Trophoblast cell (in vitro differentiated cells and primary cell): ENCODE measurements around the gene MCOLN3. TPM values are rescaled to one million over a fixed set of nuclear protein-coding genes. Genes with fewer than 3 reads are reported as not detected.

Source experiments
- DNase-seq, 2 donors: peaks; one replicate each; pipeline ENCODE4 v3.0.0-alpha.2; 2016
- H2AFZ ChIP-seq: 2 replicates; pipeline ENCODE4 v1.6.1; 2013; ENCODE audit warnings: low read length, moderate library complexity, mild to moderate bottlenecking; ENCODE audit not compliant: insufficient read depth, poor library complexity
- H2AK5ac ChIP-seq: 2 replicates; pipeline ENCODE4 v1.6.1; 2013; ENCODE audit warnings: mild to moderate bottlenecking, low read length
- H2BK120ac ChIP-seq: 2 replicates; pipeline ENCODE4 v1.6.1; 2013; ENCODE audit warnings: low read length, mild to moderate bottlenecking, moderate library complexity; ENCODE audit not compliant: insufficient read depth, poor library complexity
- H2BK12ac ChIP-seq: 2 replicates; pipeline ENCODE4 v1.6.1; 2013; ENCODE audit warnings: mild to moderate bottlenecking, low read length, moderate library complexity
- H2BK5ac ChIP-seq: 2 replicates; pipeline ENCODE4 v1.6.1; 2013; ENCODE audit warnings: low read length, low read depth, moderate library complexity, mild to moderate bottlenecking; ENCODE audit not compliant: poor library complexity
- H3K14ac ChIP-seq: 2 replicates; pipeline ENCODE4 v1.6.1; 2013; ENCODE audit warnings: mild to moderate bottlenecking, low read length
- H3K18ac ChIP-seq: 2 replicates; pipeline ENCODE4 v1.6.1; 2013; ENCODE audit warnings: mild to moderate bottlenecking, low read length
- H3K23ac ChIP-seq: 2 replicates; pipeline ENCODE4 v1.6.1; 2013; ENCODE audit warnings: low read length
- H3K27ac ChIP-seq: 2 replicates; pipeline ENCODE4 v1.5.1; 2013; ENCODE audit warnings: low read depth, mild to moderate bottlenecking, inconsistent platforms, low read length, moderate library complexity
- H3K27me3 ChIP-seq: 2 replicates; pipeline ENCODE4 v1.6.1; 2013; ENCODE audit warnings: inconsistent platforms, mild to moderate bottlenecking, low read length, moderate library complexity; ENCODE audit not compliant: insufficient read depth
- H3K36me3 ChIP-seq, 2 experiments: 1 replicate in 1 of 2; 2 replicates in 1 of 2; pipeline ENCODE4 v1.6.1; 2013; ENCODE audit warnings: low read length in 2 of 2, mild to moderate bottlenecking in 2 of 2, moderate library complexity in 1 of 2; ENCODE audit not compliant: insufficient read depth in 2 of 2, control insufficient read depth in 1 of 2
- H3K4ac ChIP-seq: 2 replicates; pipeline ENCODE4 v1.6.1; 2013; ENCODE audit warnings: low read depth, mild to moderate bottlenecking, low read length, moderate library complexity
- H3K4me1 ChIP-seq, 2 experiments: 1 replicate in 1 of 2; 2 replicates in 1 of 2; pipeline ENCODE4 v1.6.1; 2013; ENCODE audit warnings: low read length in 2 of 2, mild to moderate bottlenecking in 2 of 2, moderate library complexity in 1 of 2; ENCODE audit not compliant: insufficient read depth in 2 of 2, control insufficient read depth in 1 of 2
- H3K4me2 ChIP-seq: 2 replicates; pipeline ENCODE4 v1.6.1; 2013; ENCODE audit warnings: inconsistent platforms, mild to moderate bottlenecking, low read length, moderate library complexity
- H3K4me3 ChIP-seq: 2 replicates; pipeline ENCODE4 v1.5.1; 2013; ENCODE audit warnings: mild to moderate bottlenecking, low read depth, low read length, inconsistent platforms
- H3K79me1 ChIP-seq: one replicate; pipeline ENCODE4 v1.6.1; 2013; ENCODE audit warnings: low read length
- H3K79me2 ChIP-seq: 2 replicates; pipeline ENCODE4 v1.6.1; 2013; ENCODE audit warnings: low read length, mild to moderate bottlenecking; ENCODE audit not compliant: control insufficient read depth, insufficient read depth, poor library complexity
- H3K9ac ChIP-seq: 2 replicates; pipeline ENCODE4 v1.6.1; 2013; ENCODE audit warnings: mild to moderate bottlenecking, low read length
- H3K9me3 ChIP-seq: 2 replicates; pipeline ENCODE4 v1.6.1; 2013; ENCODE audit warnings: low read depth, mild to moderate bottlenecking, control low read depth, inconsistent platforms, low read length; ENCODE audit not compliant: insufficient read depth
- H4K12ac ChIP-seq: 2 replicates; pipeline ENCODE4 v1.6.1; 2013; ENCODE audit warnings: low read depth, mild to moderate bottlenecking, low read length, moderate library complexity
- H4K8ac ChIP-seq: 2 replicates; pipeline ENCODE4 v1.6.1; 2013; ENCODE audit warnings: low read depth, mild to moderate bottlenecking, low read length, moderate library complexity
- H4K91ac ChIP-seq: one replicate; pipeline ENCODE4 v1.6.1; 2013; ENCODE audit warnings: low read depth, mild to moderate bottlenecking, low read length, moderate library complexity
- WGBS: extraction: QIAGEN DNeasy Blood & Tissue Kit; methylation state at CpG from one replicate; pipeline ENCODE4 v1.1.7; 2013; ENCODE audit warnings: missing lambda C conversion rate; ENCODE audit not compliant: insufficient read length, insufficient coverage; ENCODE audit errors: extremely low coverage; 5-methylcytosine and 5-hydroxymethylcytosine counted together
- polyA plus RNA-seq: library from polyadenylated mRNA; stranded (reverse); fragments of 200-250 nt; gene quantifications from 2 replicates; pipeline ENCODE4 v1.2.3, GENCODE V29; 2013

Gene MCOLN3
- polyA plus RNA-seq: 1.1 and 1.3 TPM in 2 replicates

DNA sequence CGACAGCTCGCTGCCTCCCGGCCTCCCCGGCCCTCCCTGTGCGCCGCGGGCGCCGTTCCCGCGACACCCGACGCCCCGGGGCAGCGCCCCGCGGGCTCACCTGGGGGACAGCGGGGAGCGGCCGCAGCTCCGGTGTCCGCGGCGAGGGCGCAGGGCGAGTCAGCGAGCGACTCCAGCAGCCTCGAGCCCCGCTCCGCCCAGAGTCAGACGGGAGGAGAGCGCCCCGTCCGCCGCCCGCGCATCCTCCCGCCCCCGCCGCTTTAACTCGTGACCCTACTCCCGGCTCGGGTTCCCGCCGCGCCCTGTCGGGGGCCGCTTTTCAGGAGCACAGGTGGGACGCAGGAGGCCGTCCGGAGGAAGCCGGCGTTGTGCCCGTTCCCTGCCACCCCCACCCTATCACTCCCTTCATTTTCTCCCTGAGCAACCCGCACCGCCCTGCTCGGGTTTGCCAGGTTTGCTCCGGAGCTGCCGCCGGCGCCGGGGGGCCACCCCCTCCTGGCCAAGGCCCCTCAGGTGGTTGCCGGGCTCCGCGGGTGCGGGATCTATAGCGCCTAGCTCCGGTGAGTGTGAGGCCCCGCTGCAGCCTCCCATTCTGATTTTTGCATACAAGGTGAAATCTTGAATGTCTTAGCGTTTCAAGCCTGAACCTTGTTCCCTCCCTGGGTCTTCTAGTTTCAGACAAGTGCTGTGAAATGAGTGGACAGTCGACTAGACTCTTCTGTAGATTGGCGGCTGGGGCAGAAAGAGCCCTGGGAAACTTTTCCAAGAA is at the start of gene MCOLN3:
Gene MCOLN3, minus strand, starts transcription at position 205 of the 769 bp plus-strand sequence. CDS start 3,140 bp downstream, outside the sequence.
- H3K4ac ChIP-seq: no peak within 1 kb of the TSS
- H3K18ac ChIP-seq: peak within 1 kb of the TSS; percentile 71
- no peaks in the 10 kb centered on the region for H3K9me3 ChIP-seq
- H3K79me2 ChIP-seq: peaks cover 3% of the 10 kb centered on the region
- peak within 1 kb of the TSS; percentile 34 for H4K8ac ChIP-seq
- peak within 1 kb of the TSS; percentile 87 for H4K12ac ChIP-seq
- H4K91ac ChIP-seq: no peak within 1 kb of the TSS
- WGBS: no CpG with 5 or more reads among the region's 73 CpGs
- no peak within 1 kb of the TSS for H2BK5ac ChIP-seq
- peak within 1 kb of the TSS; percentile 58 for H3K9ac ChIP-seq
- H3K4me2 ChIP-seq: peak within 1 kb of the TSS; percentile 98
- peak within 1 kb of the TSS; percentile 78 for H3K4me3 ChIP-seq
- no peaks in the 10 kb centered on the region for H3K36me3 ChIP-seq
- no peaks in the 10 kb centered on the region for H3K79me1 ChIP-seq
- peak within 1 kb of the TSS; percentile 73 for H2AFZ ChIP-seq
- H2BK120ac ChIP-seq: no peak within 1 kb of the TSS
- no peak within 1 kb of the TSS for H2BK12ac ChIP-seq
- H3K4me1 ChIP-seq: peaks cover 3 to 10% of the 10 kb centered on the region in 2 experiments
- H3K27ac ChIP-seq: no peak within 1 kb of the TSS
- peaks cover 20% of the 10 kb centered on the region for H3K27me3 ChIP-seq
- H2AK5ac ChIP-seq: no peak within 1 kb of the TSS
- H3K14ac ChIP-seq: no peak within 1 kb of the TSS
- H3K23ac ChIP-seq: no peak within 1 kb of the TSS
- DNase-seq: peak in 1 of 2 donors; percentile 39

DNA sequence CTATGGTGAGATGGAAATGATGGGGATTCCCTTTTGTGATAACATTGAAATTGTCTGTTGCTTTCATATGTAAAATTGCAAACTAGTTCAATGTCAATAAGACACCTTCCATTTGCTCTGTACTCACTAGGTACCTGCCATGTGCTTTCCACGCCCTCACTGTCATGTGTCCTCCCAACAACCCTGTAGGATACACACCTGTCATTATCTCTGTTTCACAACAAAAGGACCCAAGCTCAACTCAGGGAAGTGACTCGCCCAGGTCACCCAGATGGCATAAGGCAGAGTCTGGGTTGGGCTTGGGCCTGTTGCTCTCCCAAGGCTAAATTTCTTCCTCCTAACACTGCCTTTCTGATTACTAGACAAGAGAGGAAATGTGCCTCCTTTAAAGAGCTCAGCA is 45.3 kb upstream of the MCOLN3 start:
- Histone ChIP-seq H2BK5ac (no peak overlapping the region), H3K79me2 (no peaks in the 10 kb centered on the region), H2BK120ac (no peak overlapping the region), H3K23ac (no peak overlapping the region), H3K4me1 (no peaks in the 10 kb centered on the region), H3K4me3 (no peak overlapping the region), H3K36me3 (no peaks in the 10 kb centered on the region), H3K4me2 (no peak overlapping the region), H4K91ac (no peak overlapping the region), H3K4ac (no peak overlapping the region), H2AK5ac (no peak overlapping the region), H4K8ac (no peak overlapping the region), H4K12ac (no peak overlapping the region), H2AFZ (no peak overlapping the region), H3K9ac (no peak overlapping the region), H3K18ac (no peak overlapping the region), H3K79me1 (no peaks in the 10 kb centered on the region), H3K27ac (no peak overlapping the region), H3K14ac (no peak overlapping the region), H2BK12ac (no peak overlapping the region), H3K27me3 (no peaks in the 10 kb centered on the region), H3K9me3 (no peaks in the 10 kb centered on the region)
- WGBS: no CpG with 5 or more reads among the region's 2 CpGs
- DNase-seq: no peak

DNA sequence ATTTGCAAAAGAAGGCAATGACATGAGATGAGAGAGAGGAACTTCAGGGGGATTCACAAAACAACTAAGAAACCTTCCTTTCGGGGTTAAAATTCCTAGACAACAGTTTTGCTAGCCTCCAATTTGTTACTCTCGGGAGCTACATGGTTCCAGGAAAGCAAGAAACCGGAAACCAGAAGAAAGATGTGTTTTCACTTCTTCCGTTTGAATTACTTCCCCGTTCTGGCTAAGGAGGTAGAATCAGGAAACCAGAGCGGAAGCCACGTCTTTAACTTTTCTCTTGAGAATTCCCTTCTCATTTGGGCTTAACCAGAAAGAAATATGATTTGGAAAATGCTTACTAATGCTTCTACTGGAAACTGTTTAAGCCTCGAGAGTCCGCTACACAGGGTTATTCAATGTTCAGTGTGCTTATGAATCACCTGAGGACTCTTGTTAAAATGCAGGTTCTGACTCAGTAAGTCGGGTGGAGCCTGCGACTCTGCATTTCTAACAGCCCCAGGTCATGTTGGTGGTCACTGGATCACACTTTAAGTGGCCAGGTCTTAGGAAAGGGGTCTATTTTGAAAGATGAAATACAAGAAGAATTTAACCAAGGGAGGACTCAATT is 43.5 kb upstream of the MCOLN3 start:
- H2BK5ac ChIP-seq: no peak overlapping the region
- H2BK120ac ChIP-seq: no peak overlapping the region
- no peak overlapping the region for H3K23ac ChIP-seq
- no peaks in the 10 kb centered on the region for H3K27me3 ChIP-seq
- H2AK5ac ChIP-seq: no peak overlapping the region
- H3K36me3 ChIP-seq: no peaks in the 10 kb centered on the region
- H3K4me3 ChIP-seq: no peak overlapping the region
- H3K79me2 ChIP-seq: no peaks in the 10 kb centered on the region
- no peak overlapping the region for H2BK12ac ChIP-seq
- H3K18ac ChIP-seq: no peak overlapping the region
- no peaks in the 10 kb centered on the region for H3K9me3 ChIP-seq
- no peaks in the 10 kb centered on the region for H3K4me1 ChIP-seq
- no peaks in the 10 kb centered on the region for H3K79me1 ChIP-seq
- no peak overlapping the region for H2AFZ ChIP-seq
- H3K4ac ChIP-seq: no peak overlapping the region
- no peak overlapping the region for H4K12ac ChIP-seq
- no peak overlapping the region for H3K14ac ChIP-seq
- no peak overlapping the region for H4K91ac ChIP-seq
- peak; percentile 26 to 31 for DNase-seq
- no peak overlapping the region for H4K8ac ChIP-seq
- no peak overlapping the region for H3K9ac ChIP-seq
- no CpG with 5 or more reads among the region's 11 CpGs for WGBS
- H3K27ac ChIP-seq: no peak overlapping the region
- no peak overlapping the region for H3K4me2 ChIP-seq

DNA sequence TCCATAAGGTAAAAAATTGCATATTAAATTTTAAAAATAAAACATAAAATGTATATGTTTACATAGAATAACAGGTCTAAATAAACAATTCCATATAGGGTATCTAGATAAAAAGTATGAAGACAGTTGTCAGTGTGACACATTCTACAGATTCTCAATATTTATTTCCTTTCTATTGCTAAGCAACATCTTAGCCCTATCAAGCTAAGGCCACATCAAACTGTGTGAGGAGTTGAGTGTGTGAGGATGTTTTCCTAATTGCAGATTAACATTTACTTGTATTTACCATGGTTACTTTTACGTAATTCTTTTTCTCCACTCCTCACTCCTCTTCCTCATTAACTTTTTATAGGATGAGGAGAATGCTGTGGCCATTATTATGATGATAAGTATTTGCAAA is 41.9 kb upstream of the MCOLN3 start:
- DNase-seq: no peak
- H3K27ac ChIP-seq: no peak overlapping the region
- no peak overlapping the region for H3K18ac ChIP-seq
- no peak overlapping the region for H2BK5ac ChIP-seq
- H4K12ac ChIP-seq: no peak overlapping the region
- no peaks in the 10 kb centered on the region for H3K9me3 ChIP-seq
- no peak overlapping the region for H3K23ac ChIP-seq
- H2BK12ac ChIP-seq: no peak overlapping the region
- no peak overlapping the region for H2AK5ac ChIP-seq
- H3K4me3 ChIP-seq: no peak overlapping the region
- H3K27me3 ChIP-seq: no peaks in the 10 kb centered on the region
- no peaks in the 10 kb centered on the region for H3K79me1 ChIP-seq
- H2AFZ ChIP-seq: no peak overlapping the region
- WGBS: no CpG with 5 or more reads among the region's 1 CpG
- H3K14ac ChIP-seq: no peak overlapping the region
- H3K79me2 ChIP-seq: no peaks in the 10 kb centered on the region
- no peak overlapping the region for H4K8ac ChIP-seq
- H3K9ac ChIP-seq: no peak overlapping the region
- no peak overlapping the region for H3K4me2 ChIP-seq
- no peaks in the 10 kb centered on the region for H3K4me1 ChIP-seq
- H3K4ac ChIP-seq: no peak overlapping the region
- no peak overlapping the region for H2BK120ac ChIP-seq
- no peak overlapping the region for H4K91ac ChIP-seq
- H3K36me3 ChIP-seq: no peaks in the 10 kb centered on the region
